HG03196 (cell line): Measurements from ENCODE around the gene COG3.

Experiments used
- ATAC-seq: cut with Tn5 transposase; IDR thresholded peaks from one replicate; pipeline ENCODE4 v1.9.1; 2021; ENCODE audit not compliant: unreplicated experiment

The COG3 gene

GRCh38 chr13:45541806-45542205 is 77.1 kb downstream of the COG3 start:
- no peak for ATAC-seq

- no peak for ATAC-seq
Observed at GRCh38 chr13:45542391-45542790, 77.7 kb downstream of the COG3 start.

DNA sequence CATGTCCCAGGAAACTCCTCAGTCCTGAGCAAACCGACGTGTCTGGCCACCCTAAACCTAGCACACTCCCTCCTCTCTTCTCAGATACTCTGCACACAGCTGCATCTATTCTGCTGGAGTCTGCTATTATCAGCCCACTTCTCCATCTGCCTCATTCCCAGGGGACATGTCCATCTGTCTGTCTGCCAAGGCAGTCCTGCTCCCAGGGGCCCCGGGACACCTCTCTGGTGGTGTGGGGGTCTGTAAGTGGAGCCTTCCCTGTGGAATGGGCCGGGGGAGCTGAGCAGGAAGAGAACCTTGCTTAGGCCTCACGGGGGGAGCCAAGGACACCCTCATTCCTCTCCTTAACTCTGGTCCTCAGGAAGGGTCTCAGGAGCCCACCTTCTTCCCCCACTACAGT is 78.1 kb downstream of the COG3 start:
- no peak for ATAC-seq

DNA sequence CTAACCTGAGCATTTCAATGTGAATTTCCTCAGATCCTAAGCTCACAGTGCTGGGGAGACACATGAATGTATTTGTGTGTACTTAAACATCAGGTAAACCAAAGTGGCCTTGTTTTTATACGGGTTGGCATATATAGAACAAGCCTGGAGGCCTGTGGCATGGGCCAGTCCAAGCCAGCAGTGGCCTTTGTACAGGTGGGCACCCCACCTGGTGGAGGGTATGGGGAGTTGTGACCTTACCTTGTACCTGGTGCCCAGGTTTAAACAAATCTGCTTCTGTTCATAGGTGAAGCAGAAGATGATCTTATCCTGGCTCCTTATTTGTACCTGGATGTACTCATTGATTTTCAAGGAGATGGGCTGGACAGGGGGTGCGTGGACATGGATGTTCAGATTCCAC is 79.8 kb downstream of the COG3 start:
- ATAC-seq, result no peak

DNA sequence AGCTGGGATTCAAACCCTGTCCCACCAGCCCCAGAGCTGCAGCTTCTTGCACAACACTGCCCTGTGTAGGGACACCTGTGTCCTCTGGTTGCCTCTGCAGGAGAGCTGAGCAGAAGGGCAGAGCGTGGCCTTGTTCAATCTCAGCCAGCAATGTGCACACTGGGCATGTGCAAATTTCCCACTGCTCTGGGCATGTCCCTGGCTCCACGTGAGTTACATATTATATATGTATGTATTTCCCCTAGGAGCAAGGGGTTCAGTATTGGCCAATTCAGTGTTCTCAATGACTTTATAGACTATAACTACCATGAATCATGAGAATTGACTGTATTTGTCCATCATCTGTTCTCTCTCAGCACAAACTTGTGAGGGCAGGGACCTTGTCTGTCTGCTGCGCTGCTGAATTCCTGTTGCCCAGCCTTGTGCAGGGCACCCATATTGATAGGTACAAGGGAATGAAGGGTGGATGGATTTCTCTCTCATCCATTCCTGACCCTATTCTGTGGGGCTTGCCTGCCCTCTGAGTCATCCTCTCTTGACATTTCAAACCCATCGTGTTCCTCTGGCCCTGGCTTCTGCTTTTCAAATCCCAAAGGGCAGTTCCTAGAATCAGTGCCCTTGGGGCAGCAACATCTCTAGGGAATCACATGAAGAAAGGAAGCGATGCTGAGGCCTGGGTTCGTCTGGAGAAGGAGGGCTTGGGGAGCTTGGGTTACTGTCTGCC is 81.1 kb downstream of the COG3 start:
- ATAC-seq, result no peak

DNA sequence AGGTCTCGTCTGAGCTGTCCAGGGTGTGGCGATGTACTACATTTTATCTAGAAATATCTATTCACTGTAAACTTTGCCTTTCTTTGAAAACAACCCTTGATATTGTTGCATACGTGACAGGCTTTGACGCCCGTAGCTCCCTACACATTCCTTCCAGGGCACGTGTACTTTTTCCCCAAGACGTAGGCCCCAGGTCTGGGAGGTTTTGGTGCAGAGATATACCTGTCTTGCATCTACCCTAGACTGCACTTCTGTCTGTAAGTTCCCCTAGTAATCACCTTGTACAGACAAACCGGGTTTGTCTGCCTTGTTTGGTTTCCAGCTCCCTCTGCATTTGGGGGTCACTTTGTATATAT is 81.6 kb downstream of the COG3 start:
- ATAC-seq, result no peak

- no peak for ATAC-seq
Observed at GRCh38 chr13:45548281-45548680, 83.5 kb downstream of the COG3 start.

GRCh38 chr13:45554604-45555109 is 89.9 kb downstream of the COG3 start:
- no peak for ATAC-seq

GRCh38 chr13:45564133-45564776 is 99.5 kb downstream of the COG3 start:
- ATAC-seq, result no peak

DNA sequence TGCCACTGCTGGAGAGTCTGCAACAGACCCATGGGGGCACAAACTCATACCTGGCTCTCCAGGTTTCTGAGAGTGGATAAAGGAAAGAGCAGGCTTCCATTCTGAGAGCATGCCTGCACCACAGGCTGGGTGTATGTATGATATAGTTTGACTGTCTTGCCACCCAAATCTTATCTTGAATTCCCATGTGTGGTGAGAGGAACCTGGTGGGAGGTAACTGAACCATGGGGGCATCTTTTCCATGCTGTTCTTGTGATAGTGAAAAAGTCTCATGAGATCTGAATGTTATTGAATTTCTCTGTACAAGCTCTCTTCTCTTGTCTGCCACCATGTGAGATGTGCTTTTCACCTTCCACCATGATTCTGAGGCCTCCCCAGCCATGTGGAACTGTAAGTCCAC is 100.6 kb downstream of the COG3 start:
- no peak for ATAC-seq

GRCh38 chr13:45575146-45575829 is 110.5 kb downstream of the COG3 start:
- no peak for ATAC-seq

- ATAC-seq, result no peak
Observed at GRCh38 chr13:45575830-45576180, 111.1 kb downstream of the COG3 start.

DNA sequence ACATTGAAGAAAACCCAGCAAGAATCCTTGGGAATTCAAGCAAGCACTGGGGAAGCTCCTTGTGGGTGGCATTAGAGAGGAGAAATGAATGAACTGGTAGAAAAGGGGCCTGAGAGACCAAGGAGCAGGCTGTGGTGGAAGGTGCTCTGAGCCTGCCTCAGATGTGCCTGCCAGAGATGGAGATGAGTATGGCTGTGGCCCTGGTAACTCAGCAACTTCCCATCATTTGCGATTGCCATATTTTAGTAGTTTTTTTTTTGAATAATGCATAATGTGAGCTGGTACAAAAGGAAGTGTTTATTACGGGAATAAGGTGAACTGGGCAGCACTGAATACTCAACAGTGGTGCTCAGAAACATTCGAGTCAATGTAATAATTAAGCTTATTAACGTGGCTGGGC is 111.7 kb downstream of the COG3 start:
- ATAC-seq, result no peak

GRCh38 chr13:45582408-45583076 is 117.8 kb downstream of the COG3 start:
- no peak for ATAC-seq

GRCh38 chr13:45584816-45585215 is 120.1 kb downstream of the COG3 start:
- no peak for ATAC-seq
